Stimulated activated naive CD8-positive, alpha-beta T cell treated with anti-CD3 and anti-CD28 coated beads, Interleukin-15, amount 100 ng/mL, for 72 hours (primary cell): Measurements from ENCODE around the gene OR7E24.
"Not testable (repeated sequence)": the region's sequence is repeated elsewhere in the genome, so short reads cannot be mapped to it uniquely, and the experiment has no call there.

Experiments used
- ATAC-seq: fragments of 150-1000 bp; cut with Tn5 transposase; 2 replicates; pipeline ENCODE4 v1.10.0; 2021; ENCODE audit warnings: mild to moderate bottlenecking, moderate library complexity
- DNase-seq, 2 donors: peaks; one replicate each; pipeline ENCODE4 v3.0.0; 2021 to 2022
- H3K27ac Mint-ChIP-seq, 2 donors: one replicate each; pipeline ENCODE4 v1.8.0; 2022; ENCODE audit warnings: mild to moderate bottlenecking in 2 of 2, mixed read lengths in 2 of 2, moderate library complexity in 2 of 2
- H3K27me3 Mint-ChIP-seq: one replicate; pipeline ENCODE4 v1.8.0; 2022; ENCODE audit warnings: mixed read lengths
- H3K4me1 Mint-ChIP-seq: one replicate; pipeline ENCODE4 v1.8.0; 2022; ENCODE audit warnings: mild to moderate bottlenecking, mixed read lengths
- H3K4me3 Mint-ChIP-seq, 2 donors: one replicate each; pipeline ENCODE4 v1.8.0; 2022; ENCODE audit warnings: mild to moderate bottlenecking in 2 of 2, mixed read lengths in 2 of 2, moderate library complexity in 1 of 2
- H3K9me3 Mint-ChIP-seq, 2 donors: one replicate each; pipeline ENCODE4 v1.8.0; 2022; ENCODE audit warnings: mixed read lengths in 2 of 2

Gene OR7E24

GRCh38 chr19:9250630-9251029, at the start of gene OR7E24:
TSS of gene OR7E24 (plus strand) at chr19:9250930. CDS start at chr19:9251044, 114 bp downstream.
- H3K4me3 Mint-ChIP-seq, result no peak within 1 kb of the TSS
- H3K27me3 Mint-ChIP-seq, result no peaks in the 10 kb centered on the region
- peaks cover 0 to 19% of the 10 kb centered on the region in 2 donors for H3K9me3 Mint-ChIP-seq
- ATAC-seq (no peak), DNase-seq (no peak)
- H3K4me1 Mint-ChIP-seq, result no peaks in the 10 kb centered on the region
- peak within 1 kb of the TSS; percentile 1 to 79 for H3K27ac Mint-ChIP-seq

GRCh38 chr19:9205501-9206113, 45.1 kb upstream of the OR7E24 start:
- H3K27ac Mint-ChIP-seq, result peak overlapping the region in 1 of 2 donors; percentile 83

GRCh38 chr19:9219489-9219888, 31.2 kb upstream of the OR7E24 start, which contains the start of gene OR7D4:
TSS of gene OR7D4 (minus strand) at chr19:9219589. CDS start at chr19:9214837, 4,752 bp downstream.
- H3K4me3 Mint-ChIP-seq, result no peak within 1 kb of the TSS
- H3K27ac Mint-ChIP-seq, result no peak within 1 kb of the TSS
- no peak for ATAC-seq
- peaks cover 15% of the 10 kb centered on the region for H3K27me3 Mint-ChIP-seq
- DNase-seq, result no peak
- H3K9me3 Mint-ChIP-seq, result peaks cover 20 to 39% of the 10 kb centered on the region in 2 donors
- no peaks in the 10 kb centered on the region for H3K4me1 Mint-ChIP-seq

More at GRCh38 chr19:9205501-9206113, 45.1 kb upstream of the OR7E24 start:
- ATAC-seq (peak; percentile 71), DNase-seq (peak; percentile 65 to 71)
- Mint-ChIP-seq H3K4me3 (peak overlapping the region; percentile 64 to 68), H3K9me3 (no peaks in the 10 kb centered on the region), H3K27me3 (peaks cover 6% of the 10 kb centered on the region), H3K4me1 (peaks cover 8% of the 10 kb centered on the region)

- no peak for DNase-seq
- H3K27ac Mint-ChIP-seq, result peak overlapping the region; percentile 1 to 79
- no peaks in the 10 kb centered on the region for H3K4me1 Mint-ChIP-seq
- no peaks in the 10 kb centered on the region for H3K27me3 Mint-ChIP-seq
- ATAC-seq, result no peak
- no peak overlapping the region for H3K4me3 Mint-ChIP-seq
- H3K9me3 Mint-ChIP-seq, result peaks cover 0 to 19% of the 10 kb centered on the region in 2 donors
These were observed 506 bp downstream of the OR7E24 start for GRCh38 chr19:9251236-9251635.

DNA sequence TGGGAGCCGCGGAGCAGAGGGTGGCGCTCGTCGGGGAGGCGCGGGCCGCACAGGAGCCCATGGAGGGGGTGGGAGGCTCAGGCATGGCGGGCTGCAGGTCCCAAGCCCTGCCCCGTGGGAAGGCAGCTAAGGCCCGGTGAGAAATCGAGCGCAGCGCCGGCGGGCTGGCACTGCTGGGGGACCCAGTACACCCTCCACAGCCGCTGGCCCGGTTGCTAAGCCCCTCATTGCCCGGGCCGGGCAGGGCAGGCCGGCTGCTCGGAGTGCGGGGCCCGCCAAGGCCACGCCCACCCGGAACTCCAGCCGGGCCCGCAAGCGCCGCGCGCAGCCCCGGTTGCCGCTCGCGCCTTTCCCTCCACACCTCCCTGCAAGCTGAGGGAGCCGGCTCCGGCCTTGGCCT, 32.8 kb downstream of the OR7E24 start:
- not testable (repeated sequence) for ATAC-seq, H3K4me1 Mint-ChIP-seq, H3K27ac Mint-ChIP-seq
- H3K27me3 Mint-ChIP-seq, result peaks cover 16% of the 10 kb centered on the region
- H3K4me3 Mint-ChIP-seq, result peak overlapping the region; percentile 66 to 70
- peak; percentile 30 to 33 for DNase-seq
- H3K9me3 Mint-ChIP-seq, result peaks cover 33 to 49% of the 10 kb centered on the region in 2 donors

DNA sequence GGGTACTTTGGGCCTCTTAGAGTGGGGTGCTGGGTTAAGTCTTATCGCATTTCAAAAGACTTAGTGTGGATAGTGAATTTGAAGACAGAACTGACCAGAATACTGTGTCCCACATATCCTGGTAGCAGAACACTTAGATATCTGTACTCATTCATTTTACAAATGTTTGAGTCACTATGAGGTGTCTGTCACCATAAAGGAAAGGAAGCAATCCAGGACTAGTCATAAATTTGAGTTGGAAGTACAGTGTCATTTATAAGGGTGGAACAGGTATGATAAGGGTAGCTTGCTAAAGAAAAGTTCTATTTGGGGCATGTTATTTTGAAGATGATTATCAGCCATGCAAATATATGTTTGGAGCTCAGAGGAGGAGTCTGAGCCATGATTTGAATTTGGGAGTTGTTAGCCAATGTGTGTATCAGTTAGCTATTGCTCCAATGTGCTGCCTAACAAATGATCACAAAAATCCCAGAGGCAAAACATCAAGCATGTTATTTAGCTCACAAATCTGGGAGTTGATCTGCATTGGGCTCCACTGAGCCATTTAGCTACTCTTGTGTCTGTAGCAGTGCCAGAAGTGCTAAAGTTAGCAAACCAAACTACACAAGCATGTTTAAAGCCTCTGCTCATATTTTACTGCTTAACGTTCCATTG, 38.6 kb downstream of the OR7E24 start:
- DNase-seq (no peak), ATAC-seq (no peak)
- Mint-ChIP-seq H3K27me3 (no peaks in the 10 kb centered on the region), H3K4me3 (no peak overlapping the region), H3K9me3 (peaks cover 39 to 51% of the 10 kb centered on the region in 2 donors), H3K4me1 (no peaks in the 10 kb centered on the region), H3K27ac (no peak overlapping the region)

- ATAC-seq, result no peak
- no peaks in the 10 kb centered on the region for H3K4me1 Mint-ChIP-seq
- DNase-seq, result no peak
- H3K4me3 Mint-ChIP-seq, result no peak overlapping the region
- no peak overlapping the region for H3K27ac Mint-ChIP-seq
- H3K9me3 Mint-ChIP-seq, result peaks cover 57 to 71% of the 10 kb centered on the region in 2 donors
- no peaks in the 10 kb centered on the region for H3K27me3 Mint-ChIP-seq
These were observed 44.7 kb downstream of the OR7E24 start for GRCh38 chr19:9295411-9295849.

DNA sequence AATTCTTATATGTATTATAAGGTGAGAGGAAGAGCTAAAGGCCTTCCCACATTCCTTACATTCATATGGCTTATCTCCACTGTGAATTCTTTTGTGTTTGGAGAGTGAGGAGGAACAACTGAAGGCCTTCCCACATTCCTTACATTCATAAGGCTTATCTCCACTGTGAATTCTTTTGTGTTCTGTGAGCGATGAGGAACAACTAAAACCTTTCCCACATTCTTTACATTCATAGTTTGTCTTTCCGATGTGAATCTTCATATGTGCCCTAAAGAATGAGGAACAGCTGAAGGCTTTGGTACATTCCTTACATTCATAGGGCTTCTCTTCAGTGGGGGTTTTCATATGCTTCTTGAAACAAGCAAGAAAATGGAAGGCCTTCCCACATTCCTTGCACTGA, 45.6 kb downstream of the OR7E24 start:
- no peak for DNase-seq
- no peaks in the 10 kb centered on the region for H3K4me1 Mint-ChIP-seq
- no peaks in the 10 kb centered on the region for H3K27me3 Mint-ChIP-seq
- no peak overlapping the region for H3K27ac Mint-ChIP-seq
- ATAC-seq, result no peak
- H3K9me3 Mint-ChIP-seq, result peaks cover 64 to 76% of the 10 kb centered on the region in 2 donors
- H3K4me3 Mint-ChIP-seq, result no peak overlapping the region
